Caco-2 (cell line): ENCODE measurements around the gene FDXR. TPM values are rescaled to one million over a fixed set of nuclear protein-coding genes. Genes with fewer than 3 reads are reported as not detected.

Experiments used
- BruUV-seq: library from RNA; stranded (reverse); fragments of 400-500 nt; replicated peaks from 2 replicates; lab custom pipeline; 2021; lab: Mats Ljungman, UMichigan
- CTCF ChIA-PET: fragments of 300-600 bp; sonication (Branson Sonifier 250); formaldehyde crosslinking; loops from one replicate; lab custom pipeline; 2022; ENCODE audit warnings: antibody characterized with exemption; lab: Charles Lee
- POLR2A ChIA-PET: fragments of 300-600 bp; sonication (Branson Sonifier 250); formaldehyde crosslinking; loops from one replicate; lab custom pipeline; 2022; ENCODE audit warnings: antibody characterized with exemption; lab: Charles Lee
- DNase-seq, 2 experiments: peaks; one replicate each; pipeline versions ENCODE4 v3.0.0 to v3.0.0-alpha.2; 2020 to 2022
- H3K27me3 ChIP-seq: replicated peaks from 2 replicates; pipeline ENCODE4 v1.6.0; 2011; ENCODE audit warnings: low read length; ENCODE audit not compliant: control insufficient read depth, insufficient read depth
- H3K36me3 ChIP-seq: 2 replicates; pipeline ENCODE4 v1.5.1; 2011; ENCODE audit warnings: low read length; ENCODE audit not compliant: control insufficient read depth, insufficient read depth
- H3K4me1 ChIP-seq: fragments of 250-450 bp; sonication (Bioruptor Pico); 2 replicates; pipeline ENCODE4 v1.5.1; 2020; ENCODE audit warnings: mild to moderate bottlenecking
- H3K4me3 ChIP-seq: 2 replicates; pipeline ENCODE4 v1.5.1; 2011; ENCODE audit warnings: low read depth, mild to moderate bottlenecking, control low read depth, low read length
- H3K9me3 ChIP-seq: fragments of 250-450 bp; sonication (Bioruptor Pico); 2 replicates; pipeline ENCODE4 v1.5.1; 2020; ENCODE audit warnings: mild to moderate bottlenecking, moderate library complexity
- H3K27ac Mint-ChIP-seq: one replicate; pipeline ENCODE4 v1.8.0; 2022; ENCODE audit warnings: mixed read lengths; ENCODE audit not compliant: unreplicated experiment
- H3K27me3 Mint-ChIP-seq: one replicate; pipeline ENCODE4 v1.8.0; 2022; ENCODE audit warnings: mixed read lengths; ENCODE audit not compliant: insufficient read depth, unreplicated experiment
- H3K36me3 Mint-ChIP-seq: one replicate; pipeline ENCODE4 v1.8.0; 2022; ENCODE audit warnings: mild to moderate bottlenecking, mixed read lengths; ENCODE audit not compliant: insufficient read depth, unreplicated experiment
- H3K4me1 Mint-ChIP-seq: one replicate; pipeline ENCODE4 v1.8.0; 2022; ENCODE audit warnings: low read depth, mixed read lengths; ENCODE audit not compliant: unreplicated experiment
- H3K4me3 Mint-ChIP-seq: one replicate; pipeline ENCODE4 v1.8.0; 2022; ENCODE audit warnings: mild to moderate bottlenecking, moderate library complexity, mixed read lengths; ENCODE audit not compliant: unreplicated experiment
- H3K9me3 Mint-ChIP-seq: one replicate; pipeline ENCODE4 v1.8.0; 2022; ENCODE audit warnings: mixed read lengths; ENCODE audit not compliant: unreplicated experiment
- intact Hi-C: fragments of 100-400 bp; cut with micrococcal nuclease; formaldehyde crosslinking; loops from one replicate; pipeline ENCODE4 v1.10.0; 2022; ENCODE audit not compliant: unreplicated experiment
- total RNA-seq: library from RNA; stranded (reverse); gene quantifications from 2 replicates; pipeline ENCODE4 v1.2.3, GENCODE V29; 2022
- TF ChIP-seq, protein P1 (sequence below), 2 experiments: fragments of 200-600 bp in 1 of 2; IDR thresholded peaks; 1 replicate in 1 of 2; 2 replicates in 1 of 2; pipeline versions ENCODE4 v1.5.1 to v1.8.0; 2011 to 2022; ENCODE audit warnings: antibody characterized with exemption in 1 of 2, control low read depth in 1 of 2, inconsistent platforms in 1 of 2, low read depth in 1 of 2, low read length in 1 of 2, mild to moderate bottlenecking in 1 of 2, moderate library complexity in 1 of 2; ENCODE audit not compliant: insufficient read depth in 1 of 2, severe bottlenecking in 1 of 2, unreplicated experiment in 1 of 2

Gene FDXR
- total RNA-seq, 1 experiment from 2014 or later = 19.0 TPM

DNA sequence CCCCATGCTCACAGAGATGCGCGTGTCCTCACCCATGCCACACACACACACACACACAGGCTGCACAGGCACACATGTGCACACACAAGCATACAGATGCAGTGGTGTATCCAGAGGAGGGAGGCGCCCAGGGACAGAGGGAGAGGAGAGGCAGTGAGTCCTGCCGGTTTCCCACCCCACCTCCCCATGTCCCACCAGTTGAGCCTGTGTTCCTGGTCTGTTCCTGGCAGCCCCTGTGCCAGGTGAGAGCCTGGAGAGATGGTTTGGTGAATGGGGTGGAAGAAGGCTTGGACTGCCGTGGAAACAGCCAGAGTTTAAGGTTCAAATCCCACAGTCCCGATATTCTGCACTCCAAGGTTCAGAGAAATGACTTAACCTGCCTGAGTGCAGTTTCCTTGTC, 30.9 kb upstream of the FDXR start:
- intact Hi-C loops = no loop called here
- H3K27me3 ChIP-seq = no peaks in the 10 kb centered on the region
- Mint-ChIP-seq H3K4me3 (no peak overlapping the region), H3K36me3 (peaks cover 10% of the 10 kb centered on the region), H3K27me3 (peaks cover 4% of the 10 kb centered on the region), H3K9me3 (no peaks in the 10 kb centered on the region), H3K4me1 (peaks cover 10% of the 10 kb centered on the region), H3K27ac (no peak overlapping the region)
- CTCF ChIA-PET = no interaction called here
- H3K36me3 ChIP-seq = no peaks in the 10 kb centered on the region
- H3K9me3 ChIP-seq = peaks cover 4% of the 10 kb centered on the region; the same call in 1 of the 2 replicates
- BruUV-seq = no TSS peak
- POLR2A ChIA-PET = no interaction called here
- peaks cover 14% of the 10 kb centered on the region for H3K4me1 ChIP-seq
- H3K4me3 ChIP-seq = no peak overlapping the region
- no peak for DNase-seq
- TF ChIP-seq, protein P1, sequence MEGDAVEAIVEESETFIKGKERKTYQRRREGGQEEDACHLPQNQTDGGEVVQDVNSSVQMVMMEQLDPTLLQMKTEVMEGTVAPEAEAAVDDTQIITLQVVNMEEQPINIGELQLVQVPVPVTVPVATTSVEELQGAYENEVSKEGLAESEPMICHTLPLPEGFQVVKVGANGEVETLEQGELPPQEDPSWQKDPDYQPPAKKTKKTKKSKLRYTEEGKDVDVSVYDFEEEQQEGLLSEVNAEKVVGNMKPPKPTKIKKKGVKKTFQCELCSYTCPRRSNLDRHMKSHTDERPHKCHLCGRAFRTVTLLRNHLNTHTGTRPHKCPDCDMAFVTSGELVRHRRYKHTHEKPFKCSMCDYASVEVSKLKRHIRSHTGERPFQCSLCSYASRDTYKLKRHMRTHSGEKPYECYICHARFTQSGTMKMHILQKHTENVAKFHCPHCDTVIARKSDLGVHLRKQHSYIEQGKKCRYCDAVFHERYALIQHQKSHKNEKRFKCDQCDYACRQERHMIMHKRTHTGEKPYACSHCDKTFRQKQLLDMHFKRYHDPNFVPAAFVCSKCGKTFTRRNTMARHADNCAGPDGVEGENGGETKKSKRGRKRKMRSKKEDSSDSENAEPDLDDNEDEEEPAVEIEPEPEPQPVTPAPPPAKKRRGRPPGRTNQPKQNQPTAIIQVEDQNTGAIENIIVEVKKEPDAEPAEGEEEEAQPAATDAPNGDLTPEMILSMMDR (IDR thresholded peaks at IDR 0.05; ENCODE audit: insufficient read depth in 1 of 2, low read depth in 1 of 2, low read length in 1 of 2, severe bottlenecking in 1 of 2, unreplicated experiment in 1 of 2) = no peak

DNA sequence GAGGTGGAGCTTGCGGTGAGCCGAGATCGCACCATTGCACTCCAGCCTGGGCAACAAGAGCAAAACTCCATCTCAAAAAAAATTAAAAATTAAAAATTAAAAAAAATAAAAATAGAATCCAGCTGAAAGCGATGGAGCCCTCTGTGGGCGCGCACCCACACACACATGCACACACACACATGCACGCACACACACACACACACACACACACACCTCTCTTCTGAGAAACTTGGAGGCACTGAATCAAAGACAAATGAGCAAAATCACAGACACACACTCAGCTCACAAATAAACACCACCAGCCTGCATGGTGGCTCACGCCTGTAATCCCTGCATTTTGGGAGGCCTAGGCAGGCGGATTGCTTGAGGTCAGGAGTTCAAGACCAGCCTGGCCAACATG, 30.2 kb upstream of the FDXR start:
- Histone ChIP-seq H3K9me3 (peaks cover 4% of the 10 kb centered on the region; the same call in 1 of the 2 replicates), H3K4me3 (no peak overlapping the region), H3K36me3 (no peaks in the 10 kb centered on the region), H3K27me3 (no peaks in the 10 kb centered on the region), H3K4me1 (peaks cover 8% of the 10 kb centered on the region)
- Mint-ChIP-seq H3K4me1 (peaks cover 4% of the 10 kb centered on the region), H3K36me3 (peaks cover 5% of the 10 kb centered on the region), H3K27ac (no peak overlapping the region), H3K4me3 (no peak overlapping the region), H3K27me3 (peaks cover 4% of the 10 kb centered on the region), H3K9me3 (no peaks in the 10 kb centered on the region)
- TF ChIP-seq, protein P1 (IDR thresholded peaks at IDR 0.05; ENCODE audit: insufficient read depth in 1 of 2, low read depth in 1 of 2, low read length in 1 of 2, severe bottlenecking in 1 of 2, unreplicated experiment in 1 of 2) = no peak
- ChIA-PET POLR2A (no interaction called here), CTCF (no interaction called here)
- intact Hi-C loops = no loop called here
- BruUV-seq = no TSS peak
- DNase-seq = no peak

- H3K36me3 Mint-ChIP-seq = peaks cover 5% of the 10 kb centered on the region
- POLR2A ChIA-PET = interaction anchor here (0.6 kb wide), 1 partner anchor 126 kb away, joined by 7 read pairs; no protein-coding TSS in a partner anchor
Measured at GRCh38 chr17:74901353-74902135, 28.8 kb upstream of the FDXR start.

More at GRCh38 chr17:74901353-74902135, 28.8 kb upstream of the FDXR start:
- Mint-ChIP-seq H3K9me3 (no peaks in the 10 kb centered on the region), H3K27ac (no peak overlapping the region), H3K4me3 (no peak overlapping the region), H3K4me1 (no peaks in the 10 kb centered on the region), H3K27me3 (peaks cover 5% of the 10 kb centered on the region)
- intact Hi-C loops = no loop called here
- Histone ChIP-seq H3K4me1 (no peaks in the 10 kb centered on the region; the same call in 1 of the 2 replicates), H3K36me3 (no peaks in the 10 kb centered on the region), H3K4me3 (no peak overlapping the region), H3K9me3 (no peaks in the 10 kb centered on the region), H3K27me3 (no peaks in the 10 kb centered on the region)
- TF ChIP-seq, protein P1 (IDR thresholded peaks at IDR 0.05; ENCODE audit: insufficient read depth in 1 of 2, low read depth in 1 of 2, low read length in 1 of 2, severe bottlenecking in 1 of 2, unreplicated experiment in 1 of 2) = no peak
- CTCF ChIA-PET = no interaction called here
- BruUV-seq = no TSS peak
- no peak for DNase-seq
